ENCODE results near the gene MNAT1.
"Not testable (repeated sequence)": the region's sequence is repeated elsewhere in the genome, so short reads cannot be mapped to it uniquely, and the experiment has no call there.

Gene MNAT1

GRCh38 chr14:60805841-60806430, 71.4 kb downstream of the MNAT1 start:
- DNase-seq (ENCODE audit: low read depth, low spot score): no peak

GRCh38 chr14:60807247-60807646, 72.7 kb downstream of the MNAT1 start:
- no peak for DNase-seq (ENCODE audit: low read depth, low spot score)

- DNase-seq (ENCODE audit: low read depth, low spot score): no peak
Measured at GRCh38 chr14:60807971-60808370, 73.4 kb downstream of the MNAT1 start.

GRCh38 chr14:60812987-60813386, 78.4 kb downstream of the MNAT1 start:
- DNase-seq (ENCODE audit: low read depth, low spot score): no peak

- DNase-seq (ENCODE audit: low read depth, low spot score): no peak
Measured at GRCh38 chr14:60815371-60815770, 80.8 kb downstream of the MNAT1 start.

- no peak for DNase-seq (ENCODE audit: low read depth, low spot score)
Measured at GRCh38 chr14:60817113-60817512, 82.6 kb downstream of the MNAT1 start.

GRCh38 chr14:60819575-60819974, 85.0 kb downstream of the MNAT1 start:
- no peak for DNase-seq (ENCODE audit: low read depth, low spot score)

GRCh38 chr14:60838601-60839000, 104.0 kb downstream of the MNAT1 start:
- DNase-seq (ENCODE audit: low read depth, low spot score): no peak

- DNase-seq (ENCODE audit: low read depth, low spot score): no peak
Measured at GRCh38 chr14:60839057-60839456, 104.5 kb downstream of the MNAT1 start.

GRCh38 chr14:60839657-60840056, 105.1 kb downstream of the MNAT1 start:
- DNase-seq (ENCODE audit: low read depth, low spot score): no peak

- no peak for DNase-seq (ENCODE audit: low read depth, low spot score)
Measured at GRCh38 chr14:60840313-60840712, 105.8 kb downstream of the MNAT1 start.

- no peak for DNase-seq (ENCODE audit: low read depth, low spot score)
Measured at GRCh38 chr14:60845523-60845922, 111.0 kb downstream of the MNAT1 start.

GRCh38 chr14:60848066-60848465, 113.5 kb downstream of the MNAT1 start:
- DNase-seq (ENCODE audit: low read depth, low spot score): no peak

GRCh38 chr14:60851692-60852091, 117.1 kb downstream of the MNAT1 start:
- not testable (repeated sequence) for DNase-seq (ENCODE audit: low read depth, low spot score)

- DNase-seq (ENCODE audit: low read depth, low spot score): no peak
Measured at GRCh38 chr14:60856111-60856510, 121.5 kb downstream of the MNAT1 start.

GRCh38 chr14:60859525-60859924, 125.0 kb downstream of the MNAT1 start:
- no peak for DNase-seq (ENCODE audit: low read depth, low spot score)

GRCh38 chr14:60861545-60862140, 127.1 kb downstream of the MNAT1 start:
- DNase-seq (ENCODE audit: low read depth, low spot score): no peak

- no peak for DNase-seq (ENCODE audit: low read depth, low spot score)
Measured at GRCh38 chr14:60862283-60862682, 127.7 kb downstream of the MNAT1 start.

- no peak for DNase-seq (ENCODE audit: low read depth, low spot score)
Measured at GRCh38 chr14:60863249-60863648, 128.7 kb downstream of the MNAT1 start.

GRCh38 chr14:60865378-60866127, 131.0 kb downstream of the MNAT1 start:
- DNase-seq (ENCODE audit: low read depth, low spot score): no peak

GRCh38 chr14:60867503-60868172, 133.1 kb downstream of the MNAT1 start:
- no peak for DNase-seq (ENCODE audit: low read depth, low spot score)

- DNase-seq (ENCODE audit: low read depth, low spot score): no peak
Measured at GRCh38 chr14:60878121-60878520, 143.6 kb downstream of the MNAT1 start.
